OCI-LY1 (cell line): ENCODE results near the gene KCTD20.

ENCODE experiments used
- CTCF ChIP-seq: fragments of 200-600 bp; sonication (generic), shearing (Covaris generic); IDR thresholded peaks from 2 replicates; pipeline ENCODE4 v1.5.1; 2017; ENCODE audit warnings: mild to moderate bottlenecking, antibody characterized with exemption, low read length, moderate library complexity, mixed read lengths
- EZH2 ChIP-seq: fragments of 200-600 bp; sonication (generic), shearing (Covaris generic); IDR thresholded peaks from 2 replicates; pipeline ENCODE4 v1.8.0; 2017; ENCODE audit warnings: borderline replicate concordance, mixed run types, mild to moderate bottlenecking, antibody characterized with exemption, low read length, moderate library complexity, mixed read lengths

GRCh38 chr6:36491378-36491965 is 48.7 kb downstream of the KCTD20 start:
- TF ChIP-seq CTCF (no peak), EZH2 (no peak)
